ENCODE measurements around the gene CDK8.

The CDK8 gene

DNA sequence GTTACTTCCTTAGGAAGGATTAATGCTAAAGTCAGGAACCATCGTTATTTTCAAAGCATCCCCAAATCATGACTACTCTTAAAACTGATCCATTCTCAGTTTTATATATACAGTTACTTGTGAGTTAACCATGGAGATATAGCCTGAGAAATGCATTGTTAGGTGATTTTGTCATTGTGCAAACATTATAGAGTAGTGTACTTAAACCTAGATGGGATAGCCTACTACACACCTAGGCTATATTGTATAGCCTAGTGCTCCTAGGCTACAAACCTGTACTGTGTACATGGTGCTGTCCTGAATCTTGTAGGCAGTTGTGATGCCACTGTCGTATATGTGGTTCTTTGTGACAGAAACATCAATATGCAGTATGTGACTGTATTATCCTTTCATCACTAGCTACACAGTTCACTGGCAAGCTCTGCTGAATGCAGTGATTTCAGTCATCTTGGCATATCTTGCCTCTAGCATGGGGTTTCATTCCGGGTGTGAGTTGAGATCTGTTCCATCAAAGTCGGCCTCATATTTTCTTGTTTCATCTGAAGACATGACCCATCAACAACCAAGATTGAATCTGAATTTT lies 45.3 kb downstream of the CDK8 start:
- Histone ChIP-seq H3K4me2 (ENCODE audit: low read depth, low read length, poor library complexity, severe bottlenecking) (no peak overlapping the region), H4K20me1 (ENCODE audit: low read depth, low read length) (peaks cover 24% of the 10 kb centered on the region; the same call in 1 of the 2 replicates)

DNA sequence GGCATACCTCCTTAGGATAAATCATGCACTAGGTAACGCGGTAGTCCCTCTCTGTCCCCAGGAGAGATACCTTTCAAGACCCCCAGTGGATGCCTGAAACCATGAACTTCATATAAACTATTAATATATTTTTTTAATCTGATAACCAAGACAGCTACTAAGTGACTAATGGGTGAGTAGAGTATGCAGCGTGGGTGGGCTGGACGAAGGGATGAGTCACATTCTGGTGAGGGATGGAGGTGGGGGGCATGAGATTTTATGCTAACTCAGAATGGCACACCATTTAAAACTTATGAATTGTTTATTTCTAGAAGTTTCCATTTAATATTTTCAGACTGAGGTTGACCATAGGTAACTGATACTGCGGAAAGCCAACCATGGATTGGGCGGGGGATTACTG lies 46.2 kb downstream of the CDK8 start:
- Histone ChIP-seq H3K9me2 (replicated peaks; ENCODE audit: insufficient read depth, low read length) (no peaks in the 10 kb centered on the region), H3K4me3 (ENCODE audit: insufficient read depth, low read length, poor library complexity, severe bottlenecking) (no peak overlapping the region), H2AFZ (ENCODE audit: low read depth, low read length, severe bottlenecking) (no peak overlapping the region), H4K20me1 (ENCODE audit: low read depth, low read length) (peaks cover 28% of the 10 kb centered on the region; the same call in 1 of the 2 replicates), H3F3A (ENCODE audit: insufficient read depth) (no peaks in the 10 kb centered on the region), H3K9ac (ENCODE audit: low read length) (no peak overlapping the region), H3K4me2 (ENCODE audit: low read depth, low read length, poor library complexity, severe bottlenecking) (no peak overlapping the region), H3K79me2 (ENCODE audit: insufficient read depth, low read length) (peaks cover 63% of the 10 kb centered on the region), H3K9me3 (ENCODE audit: insufficient read depth, low read length) (no peaks in the 10 kb centered on the region), H3K27me3 (ENCODE audit: low read length) (no peaks in the 10 kb centered on the region), H3K36me3 (ENCODE audit: low read length) (no peaks in the 10 kb centered on the region), H3K27ac (ENCODE audit: low read depth, low read length) (no peak overlapping the region)
- TF ChIP-seq EZH2phosphoT487 (conservative IDR thresholded peaks at IDR 0.05; ENCODE audit: low read length): no peak
- TF ChIP-seq, protein P1, sequence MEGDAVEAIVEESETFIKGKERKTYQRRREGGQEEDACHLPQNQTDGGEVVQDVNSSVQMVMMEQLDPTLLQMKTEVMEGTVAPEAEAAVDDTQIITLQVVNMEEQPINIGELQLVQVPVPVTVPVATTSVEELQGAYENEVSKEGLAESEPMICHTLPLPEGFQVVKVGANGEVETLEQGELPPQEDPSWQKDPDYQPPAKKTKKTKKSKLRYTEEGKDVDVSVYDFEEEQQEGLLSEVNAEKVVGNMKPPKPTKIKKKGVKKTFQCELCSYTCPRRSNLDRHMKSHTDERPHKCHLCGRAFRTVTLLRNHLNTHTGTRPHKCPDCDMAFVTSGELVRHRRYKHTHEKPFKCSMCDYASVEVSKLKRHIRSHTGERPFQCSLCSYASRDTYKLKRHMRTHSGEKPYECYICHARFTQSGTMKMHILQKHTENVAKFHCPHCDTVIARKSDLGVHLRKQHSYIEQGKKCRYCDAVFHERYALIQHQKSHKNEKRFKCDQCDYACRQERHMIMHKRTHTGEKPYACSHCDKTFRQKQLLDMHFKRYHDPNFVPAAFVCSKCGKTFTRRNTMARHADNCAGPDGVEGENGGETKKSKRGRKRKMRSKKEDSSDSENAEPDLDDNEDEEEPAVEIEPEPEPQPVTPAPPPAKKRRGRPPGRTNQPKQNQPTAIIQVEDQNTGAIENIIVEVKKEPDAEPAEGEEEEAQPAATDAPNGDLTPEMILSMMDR (IDR thresholded peaks at IDR 0.05; ENCODE audit: insufficient read depth, low read length, poor library complexity, severe bottlenecking): no peak

More for the DNA sequence above, 45.3 kb downstream of the CDK8 start:
- no peak overlapping the region for H3K4me3 ChIP-seq (ENCODE audit: insufficient read depth, low read length, poor library complexity, severe bottlenecking)
- no peak overlapping the region for H3K27ac ChIP-seq (ENCODE audit: low read depth, low read length)
- H3K9me3 ChIP-seq (ENCODE audit: insufficient read depth, low read length): no peaks in the 10 kb centered on the region
- no peaks in the 10 kb centered on the region for H3K9me2 ChIP-seq (replicated peaks; ENCODE audit: insufficient read depth, low read length)
- TF ChIP-seq EZH2phosphoT487 (conservative IDR thresholded peaks at IDR 0.05; ENCODE audit: low read length): no peak
- TF ChIP-seq, protein P1 (IDR thresholded peaks at IDR 0.05; ENCODE audit: insufficient read depth, low read length, poor library complexity, severe bottlenecking): no peak
- H2AFZ ChIP-seq (ENCODE audit: low read depth, low read length, severe bottlenecking): no peak overlapping the region
- H3K36me3 ChIP-seq (ENCODE audit: low read length): no peaks in the 10 kb centered on the region
- no peaks in the 10 kb centered on the region for H3F3A ChIP-seq (ENCODE audit: insufficient read depth)
- H3K79me2 ChIP-seq (ENCODE audit: insufficient read depth, low read length): peaks cover 68% of the 10 kb centered on the region
- H3K9ac ChIP-seq (ENCODE audit: low read length): no peak overlapping the region
- no peaks in the 10 kb centered on the region for H3K27me3 ChIP-seq (ENCODE audit: low read length)

- no peaks in the 10 kb centered on the region for H3K36me3 ChIP-seq (ENCODE audit: low read length)
- peaks cover 17% of the 10 kb centered on the region; the same call in 1 of the 2 replicates for H4K20me1 ChIP-seq (ENCODE audit: low read depth, low read length)
- peaks cover 57% of the 10 kb centered on the region for H3K79me2 ChIP-seq (ENCODE audit: insufficient read depth, low read length)
These were observed 51.7 kb downstream of the CDK8 start for GRCh38 chr13:26305676-26306075.

More at GRCh38 chr13:26305676-26306075, 51.7 kb downstream of the CDK8 start:
- no peak for TF ChIP-seq EZH2phosphoT487 (conservative IDR thresholded peaks at IDR 0.05; ENCODE audit: low read length)
- TF ChIP-seq, protein P1 (IDR thresholded peaks at IDR 0.05; ENCODE audit: insufficient read depth, low read length, poor library complexity, severe bottlenecking): no peak
- no peak overlapping the region for H3K9ac ChIP-seq (ENCODE audit: low read length)
- H3K27ac ChIP-seq (ENCODE audit: low read depth, low read length): no peak overlapping the region
- no peaks in the 10 kb centered on the region for H3K9me3 ChIP-seq (ENCODE audit: insufficient read depth, low read length)
- no peaks in the 10 kb centered on the region for H3K27me3 ChIP-seq (ENCODE audit: low read length)
- H3F3A ChIP-seq (ENCODE audit: insufficient read depth): no peaks in the 10 kb centered on the region
- no peaks in the 10 kb centered on the region for H3K9me2 ChIP-seq (replicated peaks; ENCODE audit: insufficient read depth, low read length)
- no peak overlapping the region for H3K4me2 ChIP-seq (ENCODE audit: low read depth, low read length, poor library complexity, severe bottlenecking)
- no peak overlapping the region for H2AFZ ChIP-seq (ENCODE audit: low read depth, low read length, severe bottlenecking)
- H3K4me3 ChIP-seq (ENCODE audit: insufficient read depth, low read length, poor library complexity, severe bottlenecking): no peak overlapping the region
